Measurements from ENCODE around the gene GNAI3.

DNA sequence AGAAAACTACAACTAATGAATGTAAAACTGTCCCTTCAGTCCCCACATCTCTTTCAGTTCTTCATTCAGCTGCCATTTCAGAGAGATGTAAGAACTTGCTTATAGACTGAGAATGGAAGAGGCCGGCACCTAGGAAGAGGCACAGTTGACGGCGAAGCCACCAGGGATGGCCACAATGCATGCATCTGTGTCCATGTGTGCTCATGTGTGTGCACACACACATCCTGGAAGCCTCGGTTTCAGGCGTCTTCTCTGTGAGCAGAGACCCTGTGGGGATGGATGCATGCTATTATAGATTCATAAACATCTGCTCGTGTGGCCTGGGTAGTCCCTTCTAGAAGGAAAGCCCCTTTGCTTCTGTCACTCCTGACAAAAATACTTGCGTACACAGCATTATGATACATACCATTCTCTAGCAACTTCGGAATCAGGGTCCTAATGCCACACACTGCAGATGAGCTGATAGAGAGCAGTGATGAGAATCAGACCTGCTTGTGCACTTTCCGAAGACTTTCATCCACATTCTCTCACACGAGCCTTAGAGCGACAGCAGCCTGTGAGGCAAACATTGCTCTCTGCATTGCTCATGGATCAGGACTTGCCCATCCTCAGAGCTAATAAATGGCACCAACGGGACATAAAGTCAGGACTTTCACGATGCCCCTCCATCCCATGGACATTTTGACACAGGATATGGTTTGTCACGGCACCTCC lies 21.2 kb upstream of the GNAI3 start:
- TF ChIP-seq, protein P1, sequence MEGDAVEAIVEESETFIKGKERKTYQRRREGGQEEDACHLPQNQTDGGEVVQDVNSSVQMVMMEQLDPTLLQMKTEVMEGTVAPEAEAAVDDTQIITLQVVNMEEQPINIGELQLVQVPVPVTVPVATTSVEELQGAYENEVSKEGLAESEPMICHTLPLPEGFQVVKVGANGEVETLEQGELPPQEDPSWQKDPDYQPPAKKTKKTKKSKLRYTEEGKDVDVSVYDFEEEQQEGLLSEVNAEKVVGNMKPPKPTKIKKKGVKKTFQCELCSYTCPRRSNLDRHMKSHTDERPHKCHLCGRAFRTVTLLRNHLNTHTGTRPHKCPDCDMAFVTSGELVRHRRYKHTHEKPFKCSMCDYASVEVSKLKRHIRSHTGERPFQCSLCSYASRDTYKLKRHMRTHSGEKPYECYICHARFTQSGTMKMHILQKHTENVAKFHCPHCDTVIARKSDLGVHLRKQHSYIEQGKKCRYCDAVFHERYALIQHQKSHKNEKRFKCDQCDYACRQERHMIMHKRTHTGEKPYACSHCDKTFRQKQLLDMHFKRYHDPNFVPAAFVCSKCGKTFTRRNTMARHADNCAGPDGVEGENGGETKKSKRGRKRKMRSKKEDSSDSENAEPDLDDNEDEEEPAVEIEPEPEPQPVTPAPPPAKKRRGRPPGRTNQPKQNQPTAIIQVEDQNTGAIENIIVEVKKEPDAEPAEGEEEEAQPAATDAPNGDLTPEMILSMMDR (IDR thresholded peaks at IDR 0.05; ENCODE audit: borderline replicate concordance, extremely low read depth, low read length, poor library complexity, severe bottlenecking), result no peak
- no peak for TF ChIP-seq EZH2 (IDR thresholded peaks at IDR 0.05; ENCODE audit: borderline replicate concordance, low read depth, low read length, severe bottlenecking)

Measured in DND-41 (cell line).